ACC112 (cell line): ENCODE measurements around the gene AKAP1.

Experiments used
- H2AFZ ChIP-seq: fragments of 200-600 bp; sonication (generic); one replicate; pipeline ENCODE4 v1.6.0; 2017; ENCODE audit warnings: antibody characterized with exemption, low read length; ENCODE audit not compliant: unreplicated experiment
- H3K27ac ChIP-seq: fragments of 200-600 bp; sonication (generic); 2 replicates; pipeline ENCODE4 v1.5.1; 2014; ENCODE audit warnings: low read depth, mild to moderate bottlenecking, antibody characterized with exemption, low read length, moderate library complexity
- H3K27me3 ChIP-seq: fragments of 200-600 bp; sonication (generic); 2 replicates; pipeline ENCODE4 v1.6.1; 2014; ENCODE audit warnings: mild to moderate bottlenecking, antibody characterized with exemption, low read length, moderate library complexity, mixed read lengths; ENCODE audit not compliant: insufficient read depth
- H3K36me3 ChIP-seq: fragments of 200-600 bp; sonication (generic); 2 replicates; pipeline ENCODE4 v1.6.1; 2016; ENCODE audit warnings: mild to moderate bottlenecking, antibody characterized with exemption, low read length, moderate library complexity, mixed read lengths; ENCODE audit not compliant: insufficient read depth
- H3K4me1 ChIP-seq: fragments of 200-600 bp; sonication (generic); one replicate; pipeline ENCODE4 v1.6.1; 2016; ENCODE audit warnings: low read length, mixed read lengths; ENCODE audit not compliant: insufficient read depth, unreplicated experiment, control insufficient read depth
- H3K4me3 ChIP-seq: fragments of 200-600 bp; sonication (generic); 2 replicates; pipeline ENCODE4 v1.5.1; 2014; ENCODE audit warnings: mild to moderate bottlenecking, low read depth, low read length
- H3K79me2 ChIP-seq: fragments of 200-600 bp; sonication (generic); one replicate; pipeline ENCODE4 v1.6.0; 2016; ENCODE audit warnings: low read length; ENCODE audit not compliant: control insufficient read depth, unreplicated experiment, insufficient read depth

AKAP1 gene

GRCh38 chr17:57050306-57050705 lies 34.7 kb upstream of the AKAP1 start:
- no peaks in the 10 kb centered on the region for H3K36me3 ChIP-seq
- no peaks in the 10 kb centered on the region for H3K4me1 ChIP-seq
- no peak overlapping the region for H3K4me3 ChIP-seq
- peaks cover 40% of the 10 kb centered on the region for H3K27me3 ChIP-seq
- no peak overlapping the region for H2AFZ ChIP-seq
- no peaks in the 10 kb centered on the region for H3K79me2 ChIP-seq
- no peak overlapping the region for H3K27ac ChIP-seq

DNA sequence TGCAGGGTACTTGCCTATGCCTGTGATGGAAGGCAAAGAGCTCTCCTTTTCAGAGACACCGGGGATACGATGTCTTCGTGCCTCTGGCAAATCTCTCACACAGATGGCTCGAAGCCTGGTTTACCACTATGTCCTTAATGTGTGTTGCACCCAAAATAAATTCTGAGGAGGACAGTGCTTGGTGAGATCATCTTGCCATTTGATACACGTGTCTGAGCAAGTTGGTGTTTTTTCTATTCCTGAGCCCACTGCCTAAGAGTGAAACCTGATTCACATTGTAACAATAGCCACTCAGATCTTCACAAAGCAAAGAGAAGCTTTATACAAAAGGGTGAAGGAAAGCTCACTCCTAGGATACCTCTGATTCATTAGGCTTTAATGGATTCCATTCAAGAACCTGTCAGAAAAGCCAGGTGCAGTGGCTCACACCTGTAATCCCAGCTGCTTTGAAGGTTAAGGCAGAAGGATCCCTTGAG lies 33.1 kb upstream of the AKAP1 start:
- H3K4me1 ChIP-seq = no peaks in the 10 kb centered on the region
- no peak overlapping the region for H3K27ac ChIP-seq
- H2AFZ ChIP-seq = no peak overlapping the region
- no peaks in the 10 kb centered on the region for H3K36me3 ChIP-seq
- H3K4me3 ChIP-seq = no peak overlapping the region
- H3K27me3 ChIP-seq = peaks cover 26% of the 10 kb centered on the region
- no peaks in the 10 kb centered on the region for H3K79me2 ChIP-seq

DNA sequence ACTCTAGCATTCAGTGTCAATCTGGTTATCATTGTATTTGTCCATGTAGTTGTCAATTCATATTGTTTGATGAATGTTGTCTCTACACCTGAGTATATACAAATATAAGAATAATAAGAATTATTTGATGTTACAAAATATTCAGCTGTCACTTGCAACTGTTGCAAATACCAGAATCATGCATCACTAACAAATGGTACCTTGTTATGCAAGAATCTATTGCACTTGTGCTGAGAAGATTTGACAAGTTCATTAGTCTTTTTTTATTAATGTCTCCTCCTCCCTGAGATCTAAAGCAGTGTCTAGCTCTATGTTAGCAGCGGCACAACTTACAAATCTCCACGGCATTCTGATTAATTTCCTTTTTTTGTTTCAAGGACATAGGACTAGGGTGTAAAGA lies 22.2 kb upstream of the AKAP1 start:
- no peak overlapping the region for H3K27ac ChIP-seq
- H3K4me3 ChIP-seq = no peak overlapping the region
- H3K27me3 ChIP-seq = no peaks in the 10 kb centered on the region
- no peaks in the 10 kb centered on the region for H3K4me1 ChIP-seq
- H2AFZ ChIP-seq = no peak overlapping the region
- no peaks in the 10 kb centered on the region for H3K79me2 ChIP-seq
- no peaks in the 10 kb centered on the region for H3K36me3 ChIP-seq

DNA sequence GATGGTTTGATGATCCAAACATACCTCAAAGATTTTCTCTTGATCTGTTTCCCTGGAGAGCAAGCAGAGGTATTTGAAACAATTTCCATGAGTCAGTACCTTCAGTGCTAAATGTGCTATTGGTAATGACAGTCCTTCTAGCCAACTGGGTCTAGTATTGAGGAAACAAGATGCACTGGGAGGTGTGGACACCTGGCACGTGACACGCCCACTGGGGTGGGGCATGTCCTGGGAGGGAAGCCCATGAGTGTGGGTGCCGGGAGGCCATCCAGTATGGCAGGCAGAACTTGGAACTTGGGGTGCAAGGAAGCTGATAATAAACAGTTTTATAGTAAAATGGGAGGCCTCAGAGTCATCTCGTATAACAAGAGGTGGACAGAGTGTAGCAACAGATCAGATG lies 17.9 kb upstream of the AKAP1 start:
- Histone ChIP-seq H3K36me3 (no peaks in the 10 kb centered on the region), H3K4me1 (no peaks in the 10 kb centered on the region), H3K27me3 (no peaks in the 10 kb centered on the region), H3K27ac (no peak overlapping the region), H3K4me3 (no peak overlapping the region), H2AFZ (no peak overlapping the region), H3K79me2 (no peaks in the 10 kb centered on the region)

DNA sequence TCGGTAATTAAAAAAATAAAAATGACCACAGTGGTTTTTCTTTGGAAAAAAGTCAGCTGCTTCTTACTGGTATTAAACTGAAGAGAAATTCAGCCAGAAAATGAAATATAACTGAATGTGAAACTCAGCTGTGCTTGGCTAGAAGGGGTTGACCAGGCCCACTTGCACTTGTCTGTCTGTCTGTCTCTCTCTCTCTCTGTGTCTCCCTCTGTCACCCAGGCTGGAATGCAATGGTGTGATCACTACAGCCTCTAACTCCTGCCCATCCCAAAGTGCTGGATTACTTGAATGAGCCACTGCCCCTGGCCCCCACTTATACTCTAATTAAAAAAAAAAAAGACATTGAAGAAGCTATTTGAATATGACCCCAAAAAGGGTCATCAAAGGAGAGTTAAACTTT lies 17.3 kb upstream of the AKAP1 start:
- Histone ChIP-seq H3K79me2 (no peaks in the 10 kb centered on the region), H3K27ac (no peak overlapping the region), H3K4me1 (no peaks in the 10 kb centered on the region), H2AFZ (no peak overlapping the region), H3K36me3 (no peaks in the 10 kb centered on the region), H3K4me3 (no peak overlapping the region), H3K27me3 (0 out of 2 replicates have a peak, but pooled peaks cover 1% of the 10 kb centered on the region)

DNA sequence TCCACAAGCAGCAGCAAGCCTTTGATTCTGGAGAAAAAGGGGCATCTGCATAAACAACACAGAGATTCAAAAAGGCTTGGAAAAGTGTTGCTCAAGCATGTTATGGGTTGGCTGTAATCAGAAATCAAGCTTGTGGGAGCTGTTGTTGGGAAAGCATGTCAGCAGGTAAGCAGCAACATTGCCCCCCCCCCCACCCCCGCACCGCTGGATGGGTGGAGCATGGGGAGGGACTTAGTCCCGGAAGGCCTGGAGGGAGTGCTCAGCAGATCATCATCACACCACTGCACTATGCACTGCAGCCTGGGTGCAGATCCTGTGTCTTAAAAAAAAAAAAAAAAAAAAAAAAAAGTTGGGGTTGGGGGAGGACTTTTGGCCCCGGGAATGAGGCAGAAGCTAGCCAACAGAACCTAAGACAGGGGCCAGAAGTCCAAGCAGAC lies 16.8 kb upstream of the AKAP1 start:
- no peaks in the 10 kb centered on the region for H3K79me2 ChIP-seq
- no peaks in the 10 kb centered on the region for H3K4me1 ChIP-seq
- 0 out of 2 replicates have a peak, but pooled peaks cover 2% of the 10 kb centered on the region for H3K27me3 ChIP-seq
- H2AFZ ChIP-seq = no peak overlapping the region
- H3K36me3 ChIP-seq = no peaks in the 10 kb centered on the region
- H3K4me3 ChIP-seq = no peak overlapping the region
- H3K27ac ChIP-seq = no peak overlapping the region

- no peak overlapping the region for H3K4me3 ChIP-seq
- no peak overlapping the region for H2AFZ ChIP-seq
- H3K27me3 ChIP-seq = 0 out of 2 replicates have a peak, but pooled peaks cover 2% of the 10 kb centered on the region
- H3K36me3 ChIP-seq = no peaks in the 10 kb centered on the region
- no peaks in the 10 kb centered on the region for H3K79me2 ChIP-seq
- H3K4me1 ChIP-seq = no peaks in the 10 kb centered on the region
- no peak overlapping the region for H3K27ac ChIP-seq
Measured at GRCh38 chr17:57068707-57069106, 16.3 kb upstream of the AKAP1 start.

- Histone ChIP-seq H3K27ac (no peak overlapping the region), H3K4me1 (no peaks in the 10 kb centered on the region), H3K4me3 (no peak overlapping the region), H2AFZ (peak overlapping the region; percentile 62), H3K36me3 (no peaks in the 10 kb centered on the region), H3K27me3 (0 out of 2 replicates have a peak, but pooled peaks cover 2% of the 10 kb centered on the region), H3K79me2 (no peaks in the 10 kb centered on the region)
Measured at GRCh38 chr17:57071991-57072944, 12.8 kb upstream of the AKAP1 start.

DNA sequence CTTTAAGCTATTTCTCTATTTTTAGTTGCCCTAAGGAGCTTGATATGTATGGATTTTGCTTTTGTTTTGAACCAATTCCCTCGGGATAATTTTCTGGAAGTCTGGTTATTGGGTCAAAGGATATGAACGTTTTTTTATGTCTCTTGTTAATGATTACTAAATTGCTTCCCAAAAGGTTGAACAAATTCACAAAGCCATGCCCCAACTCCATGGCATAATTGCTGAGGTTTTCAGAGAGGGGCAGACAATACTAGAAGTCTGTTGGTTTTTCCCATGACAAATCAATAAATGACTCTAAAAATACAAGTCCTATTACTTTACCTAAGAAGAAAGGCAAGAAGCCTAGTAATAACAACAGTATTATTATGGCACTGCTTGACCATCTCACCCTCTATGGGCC lies 11.4 kb upstream of the AKAP1 start:
- H3K4me1 ChIP-seq = no peaks in the 10 kb centered on the region
- H3K4me3 ChIP-seq = no peak overlapping the region
- H3K36me3 ChIP-seq = no peaks in the 10 kb centered on the region
- H3K27me3 ChIP-seq = 0 out of 2 replicates have a peak, but pooled peaks cover 2% of the 10 kb centered on the region
- H2AFZ ChIP-seq = no peak overlapping the region
- H3K79me2 ChIP-seq = no peaks in the 10 kb centered on the region
- no peak overlapping the region for H3K27ac ChIP-seq

DNA sequence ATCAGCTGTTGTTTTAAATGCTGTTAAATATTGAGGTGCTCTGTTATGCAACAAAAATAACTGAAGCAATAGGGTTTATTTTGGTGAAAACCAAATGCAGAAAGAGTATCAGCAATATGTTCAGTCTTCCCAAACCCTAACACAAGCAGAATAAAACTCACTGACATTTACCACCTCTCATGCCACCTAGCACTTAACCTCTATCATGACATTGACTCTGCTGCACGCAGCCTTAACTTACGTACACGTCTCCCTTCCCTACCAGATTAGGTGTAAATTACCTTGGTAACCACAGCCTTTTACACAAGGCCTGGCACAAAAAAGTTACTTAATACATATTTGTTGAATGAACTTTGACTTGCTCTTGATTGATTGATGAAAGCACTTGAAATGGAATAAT lies 9.9 kb upstream of the AKAP1 start:
- Histone ChIP-seq H2AFZ (no peak overlapping the region), H3K27me3 (0 out of 2 replicates have a peak, but pooled peaks cover 2% of the 10 kb centered on the region), H3K4me3 (no peak overlapping the region), H3K4me1 (no peaks in the 10 kb centered on the region), H3K27ac (no peak overlapping the region), H3K36me3 (no peaks in the 10 kb centered on the region), H3K79me2 (no peaks in the 10 kb centered on the region)

- Histone ChIP-seq H3K4me1 (peaks cover 3% of the 10 kb centered on the region), H3K27ac (no peak overlapping the region), H3K27me3 (0 out of 2 replicates have a peak, but pooled peaks cover 2% of the 10 kb centered on the region), H3K79me2 (no peaks in the 10 kb centered on the region), H3K4me3 (no peak overlapping the region), H2AFZ (no peak overlapping the region), H3K36me3 (no peaks in the 10 kb centered on the region)
Measured at GRCh38 chr17:57075785-57076184, 9.3 kb upstream of the AKAP1 start.
